Fibroblast of lung (primary cell): Measurements from ENCODE around the gene ESM1. TPM values are rescaled to one million over a fixed set of nuclear protein-coding genes. Genes with fewer than 3 reads are reported as not detected.

Experiments used
- DNase-seq, 2 donors: peaks; one replicate each; pipeline versions ENCODE4 v3.0.0 to v3.0.0-alpha.2; 2010; ENCODE audit warnings: low read depth in 2 of 2
- H2AFZ ChIP-seq: 2 replicates; pipeline ENCODE4 v1.5.1; 2012; ENCODE audit warnings: low read length, control low read depth, inconsistent platforms
- H3K27ac ChIP-seq: 2 replicates; pipeline ENCODE4 v1.5.1; 2011; ENCODE audit warnings: low read length, control low read depth; ENCODE audit not compliant: insufficient read depth
- H3K27me3 ChIP-seq: 2 replicates; pipeline ENCODE4 v1.5.1; 2011; ENCODE audit warnings: mild to moderate bottlenecking, low read length; ENCODE audit not compliant: control insufficient read depth, insufficient read depth
- H3K36me3 ChIP-seq: 2 replicates; pipeline ENCODE4 v1.5.1; 2011; ENCODE audit warnings: low read length; ENCODE audit not compliant: control insufficient read depth, insufficient read depth
- H3K4me1 ChIP-seq: 2 replicates; pipeline ENCODE4 v1.5.1; 2011; ENCODE audit warnings: low read length; ENCODE audit not compliant: control insufficient read depth, insufficient read depth; ENCODE audit errors: extremely low read depth
- H3K4me2 ChIP-seq: 2 replicates; pipeline ENCODE4 v1.5.1; 2011; ENCODE audit warnings: low read length, control low read depth; ENCODE audit not compliant: insufficient read depth; ENCODE audit errors: extremely low read depth
- H3K4me3 ChIP-seq, 4 experiments: fragments of 200-600 bp in 1 of 4; sonication (generic) in 1 of 4; replicated peaks in 1 of 4; 2 replicates each; pipeline ENCODE4 v1.5.1; 2011 to 2016; ENCODE audit warnings: low read length in 4 of 4, low read depth in 3 of 4, mild to moderate bottlenecking in 3 of 4, control low read depth in 2 of 4, inconsistent platforms in 1 of 4, mixed read lengths in 1 of 4; ENCODE audit not compliant: insufficient read depth in 1 of 4; ENCODE audit errors: control extremely low read depth in 1 of 4
- H3K79me2 ChIP-seq: 2 replicates; pipeline ENCODE4 v1.5.1; 2012; ENCODE audit warnings: mild to moderate bottlenecking, low read length, inconsistent platforms; ENCODE audit not compliant: control insufficient read depth, insufficient read depth
- H3K9ac ChIP-seq: 2 replicates; pipeline ENCODE4 v1.5.1; 2011; ENCODE audit warnings: mild to moderate bottlenecking, low read length, control low read depth; ENCODE audit not compliant: insufficient read depth
- H3K9me3 ChIP-seq: 2 replicates; pipeline ENCODE4 v1.5.1; 2012; ENCODE audit warnings: low read depth, low read length; ENCODE audit not compliant: control insufficient read depth, insufficient read depth
- H4K20me1 ChIP-seq: 2 replicates; pipeline ENCODE4 v1.5.1; 2011; ENCODE audit warnings: low read length; ENCODE audit not compliant: control insufficient read depth, insufficient read depth; ENCODE audit errors: extremely low read depth
- EZH2 ChIP-seq: IDR thresholded peaks from 2 replicates; pipeline ENCODE4 v1.5.1; 2012; ENCODE audit warnings: low read length, control low read depth, mild to moderate bottlenecking; ENCODE audit errors: missing control alignments
- polyA plus RNA-seq, 2 donors: library from polyadenylated mRNA; depleted of rRNA in 1 of 2; stranded (reverse) in 1 of 2; unstranded in 1 of 2; fragments of >200 nt; gene quantifications; 2 replicates each; pipeline ENCODE4 v1.2.1, GENCODE V29; 2011 to 2012; ENCODE audit warnings: missing spikeins in 1 of 2
- total RNA-seq: library from RNA; depleted of rRNA; stranded (reverse); fragments of >200 nt; gene quantifications from 2 replicates; pipeline ENCODE4 v1.2.1, GENCODE V29; 2014
- TF ChIP-seq, protein P1 (sequence below), 2 donors: IDR thresholded peaks in 1 of 2; conservative IDR thresholded peaks in 1 of 2; 1 replicate in 1 of 2; 2 replicates in 1 of 2; pipeline ENCODE4 v1.5.1; 2011 to 2012; ENCODE audit warnings: low read length in 2 of 2, control low read depth in 1 of 2, inconsistent platforms in 1 of 2, low read depth in 1 of 2, mild to moderate bottlenecking in 1 of 2

Gene ESM1
- total and polyA plus RNA-seq, 2 donors (not counting 1 experiment from before 2014, with no cell fraction given), result 0.50 to 1.5 TPM

DNA sequence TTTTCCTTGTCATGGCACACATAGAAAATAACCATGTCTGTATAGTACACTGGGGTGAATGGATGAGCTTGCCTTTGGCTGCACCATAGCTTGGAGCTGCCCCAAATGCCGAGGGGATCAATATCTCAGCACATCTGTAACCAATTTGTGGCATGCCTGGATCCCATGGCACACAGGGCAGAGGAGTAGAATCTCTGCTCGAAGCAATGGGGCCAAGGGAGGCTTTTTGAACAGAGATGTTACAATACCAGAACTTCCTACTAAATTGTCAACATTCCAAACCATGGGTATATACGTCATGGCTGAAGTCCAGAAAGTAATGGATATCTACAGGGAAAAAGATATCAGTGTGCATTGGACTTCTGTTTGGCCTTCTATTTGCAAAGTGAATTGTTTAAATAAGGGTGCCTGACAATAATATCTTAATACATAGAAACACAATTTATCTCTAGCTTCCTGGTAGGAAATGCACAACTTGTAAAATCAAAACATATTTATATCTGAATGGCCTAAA, 39.0 kb downstream of the ESM1 start:
- no peak overlapping the region for H2AFZ ChIP-seq
- H4K20me1 ChIP-seq, result no peaks in the 10 kb centered on the region
- no peaks in the 10 kb centered on the region for H3K27me3 ChIP-seq
- no peak overlapping the region for H3K4me3 ChIP-seq
- H3K4me2 ChIP-seq, result no peak overlapping the region
- no peak overlapping the region for H3K9ac ChIP-seq
- no peaks in the 10 kb centered on the region for H3K36me3 ChIP-seq
- DNase-seq, result no peak
- no peaks in the 10 kb centered on the region for H3K9me3 ChIP-seq
- H3K79me2 ChIP-seq, result no peaks in the 10 kb centered on the region
- H3K4me1 ChIP-seq, result no peaks in the 10 kb centered on the region
- TF ChIP-seq EZH2, result no peak
- TF ChIP-seq, protein P1, sequence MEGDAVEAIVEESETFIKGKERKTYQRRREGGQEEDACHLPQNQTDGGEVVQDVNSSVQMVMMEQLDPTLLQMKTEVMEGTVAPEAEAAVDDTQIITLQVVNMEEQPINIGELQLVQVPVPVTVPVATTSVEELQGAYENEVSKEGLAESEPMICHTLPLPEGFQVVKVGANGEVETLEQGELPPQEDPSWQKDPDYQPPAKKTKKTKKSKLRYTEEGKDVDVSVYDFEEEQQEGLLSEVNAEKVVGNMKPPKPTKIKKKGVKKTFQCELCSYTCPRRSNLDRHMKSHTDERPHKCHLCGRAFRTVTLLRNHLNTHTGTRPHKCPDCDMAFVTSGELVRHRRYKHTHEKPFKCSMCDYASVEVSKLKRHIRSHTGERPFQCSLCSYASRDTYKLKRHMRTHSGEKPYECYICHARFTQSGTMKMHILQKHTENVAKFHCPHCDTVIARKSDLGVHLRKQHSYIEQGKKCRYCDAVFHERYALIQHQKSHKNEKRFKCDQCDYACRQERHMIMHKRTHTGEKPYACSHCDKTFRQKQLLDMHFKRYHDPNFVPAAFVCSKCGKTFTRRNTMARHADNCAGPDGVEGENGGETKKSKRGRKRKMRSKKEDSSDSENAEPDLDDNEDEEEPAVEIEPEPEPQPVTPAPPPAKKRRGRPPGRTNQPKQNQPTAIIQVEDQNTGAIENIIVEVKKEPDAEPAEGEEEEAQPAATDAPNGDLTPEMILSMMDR (conservative IDR thresholded peaks at IDR 0.05 in 1 of 2, IDR thresholded peaks at IDR 0.05 in 1 of 2; ENCODE audit: low read depth in 1 of 2, low read length in 2 of 2), result no peak
- no peak overlapping the region for H3K27ac ChIP-seq

DNA sequence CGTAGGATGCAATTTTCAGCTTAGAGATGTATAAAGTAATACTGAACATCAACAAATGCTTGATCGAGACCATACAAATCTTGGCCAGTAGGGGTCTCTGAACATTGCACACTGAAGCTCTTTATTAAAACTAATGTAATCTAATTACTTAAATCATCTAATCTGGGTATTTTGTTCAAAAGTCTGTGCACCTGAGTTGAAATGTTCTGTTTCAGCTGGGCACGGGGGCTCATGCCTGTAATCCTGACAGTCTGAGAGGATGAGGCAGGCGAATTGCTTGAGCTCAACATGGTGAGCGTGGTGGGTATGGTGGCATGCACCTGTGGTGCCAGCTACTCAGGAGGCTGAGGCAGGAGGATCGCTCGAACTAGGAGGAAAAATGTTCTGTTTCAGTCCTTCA, 41.0 kb downstream of the ESM1 start:
- H3K9me3 ChIP-seq, result no peaks in the 10 kb centered on the region
- H3K4me3 ChIP-seq, result no peak overlapping the region
- no peak overlapping the region for H3K27ac ChIP-seq
- H3K4me1 ChIP-seq, result no peaks in the 10 kb centered on the region
- no peaks in the 10 kb centered on the region for H3K36me3 ChIP-seq
- DNase-seq, result peak; percentile 30 to 68
- no peak for TF ChIP-seq EZH2
- TF ChIP-seq, protein P1 (conservative IDR thresholded peaks at IDR 0.05 in 1 of 2, IDR thresholded peaks at IDR 0.05 in 1 of 2; ENCODE audit: low read depth in 1 of 2, low read length in 2 of 2), result peak; percentile 70 to 73
- H3K27me3 ChIP-seq, result no peaks in the 10 kb centered on the region
- H2AFZ ChIP-seq, result no peak overlapping the region
- no peak overlapping the region for H3K9ac ChIP-seq
- no peaks in the 10 kb centered on the region for H4K20me1 ChIP-seq
- H3K4me2 ChIP-seq, result no peak overlapping the region
- H3K79me2 ChIP-seq, result no peaks in the 10 kb centered on the region

DNA sequence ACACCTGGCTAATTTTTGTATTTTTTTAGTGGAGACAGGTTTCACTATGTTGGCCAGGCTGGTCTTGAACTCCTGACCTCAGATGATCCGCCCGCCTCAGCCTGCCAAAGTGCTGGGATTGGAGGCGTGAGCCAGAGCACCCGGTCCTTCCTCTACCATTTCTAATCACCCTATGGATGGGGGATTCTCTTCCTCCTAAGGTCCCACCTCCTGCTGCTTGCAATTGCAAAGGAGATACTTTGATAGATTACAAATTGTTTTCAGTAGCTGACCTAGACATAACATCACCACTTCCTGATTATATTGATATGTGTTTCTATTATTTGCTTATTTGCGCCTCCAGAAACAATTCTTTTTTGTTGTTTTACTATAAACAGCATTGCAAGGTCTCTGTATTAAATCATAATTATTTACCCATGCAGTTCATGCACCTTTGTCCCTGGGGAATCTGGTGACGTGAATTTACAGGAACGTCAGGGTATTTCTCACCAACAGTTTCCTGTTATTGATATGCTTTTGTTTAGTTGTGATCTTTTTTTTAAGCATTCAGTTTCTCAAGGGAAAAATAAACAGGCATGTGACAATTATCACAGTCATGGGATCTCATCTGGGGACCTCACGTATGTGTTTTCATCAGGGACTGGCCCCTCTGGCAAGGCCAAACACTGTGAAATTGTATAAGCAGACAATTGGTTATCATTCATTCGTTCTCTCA, 43.2 kb downstream of the ESM1 start:
- Histone ChIP-seq H3K4me1 (no peaks in the 10 kb centered on the region), H3K9ac (no peak overlapping the region), H3K27me3 (peaks cover 4% of the 10 kb centered on the region), H3K79me2 (no peaks in the 10 kb centered on the region), H3K4me3 (no peak overlapping the region), H3K4me2 (no peak overlapping the region), H3K9me3 (no peaks in the 10 kb centered on the region), H2AFZ (no peak overlapping the region), H4K20me1 (no peaks in the 10 kb centered on the region), H3K27ac (no peak overlapping the region), H3K36me3 (no peaks in the 10 kb centered on the region)
- TF ChIP-seq, protein P1 (conservative IDR thresholded peaks at IDR 0.05 in 1 of 2, IDR thresholded peaks at IDR 0.05 in 1 of 2; ENCODE audit: low read depth in 1 of 2, low read length in 2 of 2), result no peak
- TF ChIP-seq EZH2, result no peak
- no peak for DNase-seq
